Thoracic aorta (tissue), 2 donors: ENCODE measurements around the gene SALL3. TPM values are rescaled to one million over a fixed set of nuclear protein-coding genes. Genes with fewer than 3 reads are reported as not detected.

Experiments
- ATAC-seq: fragments of 150-250 bp; one replicate; pipeline ENCODE4 v1.8.0; 2017; ENCODE audit warnings: low read depth; ENCODE audit not compliant: insufficient number of reproducible peaks, low FRiP score
- DNase-seq: peaks from one replicate; pipeline ENCODE4 v3.0.0-alpha.2; 2020; ENCODE audit warnings: low spot score
- H3K27ac ChIP-seq, 2 donors: fragments of 200-600 bp; sonication (generic); 1 replicate in 1 of 2; 2 replicates in 1 of 2; pipeline ENCODE4 v1.5.1; 2016; ENCODE audit warnings: mild to moderate bottlenecking in 2 of 2, moderate library complexity in 2 of 2
- H3K27me3 ChIP-seq: fragments of 200-600 bp; sonication (generic); replicated peaks from 2 replicates; pipeline ENCODE4 v1.6.0; 2016; ENCODE audit warnings: mild to moderate bottlenecking; ENCODE audit not compliant: insufficient read depth
- H3K36me3 ChIP-seq: fragments of 200-600 bp; sonication (generic); one replicate; pipeline ENCODE4 v1.5.1; 2016
- H3K4me1 ChIP-seq, 2 donors: fragments of 200-600 bp; sonication (generic); 1 replicate in 1 of 2; 2 replicates in 1 of 2; pipeline versions ENCODE4 v1.5.1 to v1.6.0; 2016; ENCODE audit warnings: low read depth in 2 of 2, mild to moderate bottlenecking in 1 of 2; ENCODE audit not compliant: control insufficient read depth in 1 of 2
- H3K4me3 ChIP-seq: fragments of 200-600 bp; sonication (generic); 2 replicates; pipeline ENCODE4 v1.5.1; 2016; ENCODE audit warnings: mild to moderate bottlenecking
- H3K9me3 ChIP-seq: fragments of 200-600 bp; sonication (generic); 2 replicates; pipeline ENCODE4 v1.5.1; 2016
- total RNA-seq, 2 donors: library from RNA; depleted of rRNA; stranded (reverse); fragments of >200 nt; gene quantifications; one replicate each; pipeline versions ENCODE4 v1.1.0 to v1.2.3, GENCODE V29; 2016
- TF ChIP-seq, protein P1 (sequence below): fragments of 200-600 bp; sonication (generic); IDR thresholded peaks from one replicate; pipeline ENCODE4 v1.5.1; 2019; ENCODE audit warnings: antibody characterized with exemption

SALL3 gene
- total RNA-seq, 2 donors from 2014 or later, result not detected

DNA sequence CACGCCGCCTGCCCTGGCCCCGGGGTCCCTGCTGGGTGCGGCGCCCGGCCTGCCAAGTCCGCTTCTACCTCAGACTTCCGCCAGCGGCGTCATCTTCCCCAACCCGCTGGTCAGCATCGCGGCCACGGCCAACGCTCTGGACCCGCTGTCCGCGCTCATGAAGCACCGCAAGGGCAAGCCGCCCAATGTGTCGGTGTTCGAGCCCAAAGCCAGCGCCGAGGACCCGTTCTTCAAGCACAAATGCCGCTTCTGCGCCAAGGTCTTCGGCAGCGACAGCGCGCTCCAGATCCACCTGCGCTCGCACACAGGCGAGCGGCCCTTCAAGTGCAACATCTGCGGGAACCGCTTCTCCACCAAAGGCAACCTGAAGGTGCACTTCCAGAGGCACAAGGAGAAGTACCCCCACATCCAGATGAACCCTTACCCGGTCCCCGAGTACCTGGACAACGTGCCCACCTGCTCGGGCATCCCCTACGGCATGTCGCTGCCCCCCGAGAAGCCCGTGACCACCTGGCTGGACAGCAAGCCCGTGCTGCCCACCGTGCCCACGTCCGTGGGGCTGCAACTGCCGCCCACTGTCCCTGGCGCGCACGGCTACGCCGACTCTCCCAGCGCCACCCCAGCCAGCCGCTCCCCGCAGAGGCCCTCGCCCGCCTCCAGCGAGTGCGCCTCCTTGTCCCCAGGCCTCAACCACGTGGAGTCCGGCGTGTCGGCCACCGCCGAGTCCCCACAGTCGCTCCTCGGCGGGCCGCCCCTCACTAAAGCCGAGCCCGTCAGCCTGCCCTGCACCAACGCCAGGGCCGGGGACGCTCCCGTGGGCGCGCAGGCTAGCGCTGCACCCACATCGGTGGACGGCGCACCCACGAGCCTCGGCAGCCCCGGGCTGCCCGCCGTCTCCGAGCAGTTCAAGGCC, 13.7 kb downstream of the SALL3 start:
- DNase-seq (no peak), ATAC-seq (no peak)
- H3K4me1 ChIP-seq, result no peaks in the 10 kb centered on the region
- no peak overlapping the region for H3K4me3 ChIP-seq
- H3K27me3 ChIP-seq, result no peaks in the 10 kb centered on the region
- no peaks in the 10 kb centered on the region for H3K9me3 ChIP-seq
- H3K36me3 ChIP-seq, result no peaks in the 10 kb centered on the region
- TF ChIP-seq, protein P1, sequence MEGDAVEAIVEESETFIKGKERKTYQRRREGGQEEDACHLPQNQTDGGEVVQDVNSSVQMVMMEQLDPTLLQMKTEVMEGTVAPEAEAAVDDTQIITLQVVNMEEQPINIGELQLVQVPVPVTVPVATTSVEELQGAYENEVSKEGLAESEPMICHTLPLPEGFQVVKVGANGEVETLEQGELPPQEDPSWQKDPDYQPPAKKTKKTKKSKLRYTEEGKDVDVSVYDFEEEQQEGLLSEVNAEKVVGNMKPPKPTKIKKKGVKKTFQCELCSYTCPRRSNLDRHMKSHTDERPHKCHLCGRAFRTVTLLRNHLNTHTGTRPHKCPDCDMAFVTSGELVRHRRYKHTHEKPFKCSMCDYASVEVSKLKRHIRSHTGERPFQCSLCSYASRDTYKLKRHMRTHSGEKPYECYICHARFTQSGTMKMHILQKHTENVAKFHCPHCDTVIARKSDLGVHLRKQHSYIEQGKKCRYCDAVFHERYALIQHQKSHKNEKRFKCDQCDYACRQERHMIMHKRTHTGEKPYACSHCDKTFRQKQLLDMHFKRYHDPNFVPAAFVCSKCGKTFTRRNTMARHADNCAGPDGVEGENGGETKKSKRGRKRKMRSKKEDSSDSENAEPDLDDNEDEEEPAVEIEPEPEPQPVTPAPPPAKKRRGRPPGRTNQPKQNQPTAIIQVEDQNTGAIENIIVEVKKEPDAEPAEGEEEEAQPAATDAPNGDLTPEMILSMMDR, result no peak
- H3K27ac ChIP-seq, result no peak overlapping the region

DNA sequence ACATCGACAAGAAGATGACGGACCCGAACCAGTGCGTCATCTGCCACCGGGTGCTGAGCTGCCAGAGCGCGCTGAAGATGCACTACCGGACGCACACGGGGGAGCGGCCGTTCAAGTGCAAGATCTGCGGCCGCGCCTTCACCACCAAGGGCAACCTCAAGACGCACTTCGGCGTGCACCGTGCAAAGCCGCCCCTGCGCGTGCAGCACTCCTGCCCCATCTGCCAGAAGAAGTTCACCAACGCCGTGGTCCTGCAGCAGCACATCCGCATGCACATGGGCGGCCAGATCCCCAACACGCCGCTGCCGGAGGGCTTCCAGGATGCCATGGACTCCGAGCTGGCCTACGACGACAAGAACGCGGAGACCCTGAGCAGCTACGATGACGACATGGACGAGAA, 14.4 kb downstream of the SALL3 start:
- H3K27me3 ChIP-seq, result no peaks in the 10 kb centered on the region
- DNase-seq, result no peak

DNA sequence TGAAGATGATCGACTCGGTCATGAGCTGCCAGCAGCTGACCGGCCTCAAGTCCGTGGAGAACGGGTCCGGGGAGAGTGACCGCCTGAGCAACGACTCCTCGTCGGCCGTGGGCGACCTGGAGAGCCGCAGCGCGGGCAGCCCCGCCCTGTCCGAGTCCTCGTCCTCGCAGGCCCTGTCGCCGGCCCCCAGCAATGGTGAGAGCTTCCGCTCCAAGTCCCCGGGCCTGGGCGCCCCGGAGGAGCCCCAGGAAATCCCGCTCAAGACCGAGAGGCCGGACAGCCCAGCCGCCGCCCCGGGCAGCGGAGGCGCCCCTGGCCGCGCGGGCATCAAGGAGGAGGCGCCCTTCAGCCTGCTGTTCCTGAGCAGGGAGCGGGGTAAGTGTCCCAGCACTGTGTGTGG, 14.9 kb downstream of the SALL3 start:
- no peaks in the 10 kb centered on the region for H3K27me3 ChIP-seq
- no peak overlapping the region for H3K4me3 ChIP-seq
- H3K4me1 ChIP-seq, result no peaks in the 10 kb centered on the region
- H3K27ac ChIP-seq, result no peak overlapping the region
- DNase-seq (no peak), ATAC-seq (no peak)
- TF ChIP-seq, protein P1, result no peak
- no peaks in the 10 kb centered on the region for H3K36me3 ChIP-seq
- H3K9me3 ChIP-seq, result no peaks in the 10 kb centered on the region

More for the DNA sequence above, 14.4 kb downstream of the SALL3 start:
- H3K4me3 ChIP-seq, result no peak overlapping the region
- H3K4me1 ChIP-seq, result no peaks in the 10 kb centered on the region
- H3K9me3 ChIP-seq, result no peaks in the 10 kb centered on the region
- no peak for ATAC-seq
- TF ChIP-seq, protein P1, result no peak
- no peaks in the 10 kb centered on the region for H3K36me3 ChIP-seq
- H3K27ac ChIP-seq, result no peak overlapping the region

DNA sequence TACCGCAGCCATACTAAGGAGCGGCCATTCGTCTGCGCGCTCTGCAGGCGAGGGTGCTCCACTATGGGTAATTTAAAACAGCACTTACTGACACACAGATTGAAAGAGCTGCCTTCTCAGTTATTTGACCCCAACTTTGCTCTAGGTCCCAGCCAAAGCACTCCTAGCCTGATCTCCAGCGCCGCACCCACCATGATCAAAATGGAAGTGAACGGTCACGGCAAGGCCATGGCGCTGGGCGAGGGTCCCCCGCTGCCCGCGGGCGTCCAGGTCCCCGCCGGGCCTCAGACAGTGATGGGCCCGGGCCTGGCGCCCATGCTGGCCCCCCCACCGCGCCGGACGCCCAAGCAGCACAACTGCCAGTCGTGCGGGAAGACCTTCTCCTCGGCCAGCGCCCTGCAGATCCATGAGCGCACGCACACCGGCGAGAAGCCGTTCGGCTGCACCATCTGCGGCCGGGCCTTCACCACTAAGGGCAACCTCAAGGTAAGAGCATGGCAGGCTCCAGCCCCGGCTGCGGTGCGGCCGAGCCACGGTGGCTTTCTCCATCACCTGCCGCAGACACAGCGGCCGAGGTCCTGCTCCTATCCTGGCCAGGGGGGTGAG, 15.5 kb downstream of the SALL3 start:
- no peaks in the 10 kb centered on the region for H3K27me3 ChIP-seq
- no peak for ATAC-seq
- DNase-seq, result no peak
- H3K4me1 ChIP-seq, result no peaks in the 10 kb centered on the region
- TF ChIP-seq, protein P1, result no peak
- H3K4me3 ChIP-seq, result no peak overlapping the region
- no peak overlapping the region for H3K27ac ChIP-seq
- H3K9me3 ChIP-seq, result no peaks in the 10 kb centered on the region
- H3K36me3 ChIP-seq, result no peaks in the 10 kb centered on the region

DNA sequence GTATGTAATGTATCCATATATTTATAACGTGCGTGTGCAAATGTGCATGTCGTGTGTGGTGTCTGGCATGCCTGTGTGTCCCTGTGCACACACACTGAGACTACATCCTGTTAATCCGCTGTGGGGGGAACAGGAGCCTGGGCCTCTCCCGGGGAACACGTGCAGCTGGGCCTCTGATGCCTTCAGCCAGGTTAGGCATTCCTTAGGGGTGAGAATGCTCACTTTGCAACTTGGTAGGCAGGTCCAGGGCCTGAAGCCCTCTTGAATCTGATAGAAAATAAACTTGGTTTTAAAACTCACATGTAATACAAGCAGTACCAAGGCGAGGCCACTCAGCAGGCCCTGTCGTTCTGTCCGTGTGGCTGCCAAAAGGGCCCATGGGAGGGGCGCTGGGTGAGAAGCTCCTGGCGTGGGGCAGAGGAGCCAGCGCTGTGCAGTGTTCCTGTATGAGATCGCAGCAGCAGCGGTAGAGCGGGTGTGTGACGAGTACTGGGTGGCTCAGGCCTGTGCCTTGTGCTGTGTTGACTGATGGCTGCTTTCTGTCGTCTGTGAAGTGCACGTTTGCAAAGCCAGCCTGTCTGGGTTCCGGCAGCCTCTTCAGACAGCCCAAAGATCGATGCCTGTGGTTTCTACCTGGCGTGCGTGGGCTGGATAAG, 16.2 kb downstream of the SALL3 start:
- H3K4me1 ChIP-seq, result no peaks in the 10 kb centered on the region
- H3K36me3 ChIP-seq, result no peaks in the 10 kb centered on the region
- ATAC-seq (no peak), DNase-seq (no peak)
- TF ChIP-seq, protein P1, result no peak
- no peaks in the 10 kb centered on the region for H3K9me3 ChIP-seq
- H3K27me3 ChIP-seq, result no peaks in the 10 kb centered on the region
- no peak overlapping the region for H3K4me3 ChIP-seq
- H3K27ac ChIP-seq, result no peak overlapping the region
